ENCODE results near the gene TMEM63B. TPM values are rescaled to one million over a fixed set of nuclear protein-coding genes. Genes with fewer than 3 reads are reported as not detected.
A peak's percentile ranks its signal among the peaks of the same experiment; 100 is the strongest.

TMEM63B gene
- total RNA-seq, 1 donor from 2014 or later = 27.4 TPM

DNA sequence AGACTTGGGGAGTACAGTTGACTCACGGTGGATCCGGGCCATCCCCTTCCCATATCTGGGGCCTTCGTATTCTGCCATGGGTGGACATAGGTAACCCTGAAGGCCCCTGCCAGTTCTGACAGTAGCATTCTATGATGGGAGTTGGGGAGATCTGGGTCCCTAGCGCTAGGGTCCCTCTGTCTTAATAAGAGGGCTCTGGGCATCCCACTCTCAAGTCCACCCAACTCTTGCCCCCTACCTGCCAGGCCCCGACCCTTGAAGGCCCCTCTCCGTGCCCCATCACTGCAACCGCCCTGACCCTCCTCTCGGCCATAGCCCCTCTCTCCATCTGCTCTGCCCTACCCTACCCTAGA is 24.7 kb downstream of the TMEM63B start:
- Histone ChIP-seq H3K4me3 (ENCODE audit: low read depth, low read length) (no peak overlapping the region), H3K27me3 (ENCODE audit: control insufficient read depth, insufficient read depth, low read length) (no peaks in the 10 kb centered on the region), H3K36me3 (ENCODE audit: control insufficient read depth, insufficient read depth, low read length) (peaks cover 52% of the 10 kb centered on the region)
- FAIRE-seq (no peak), DNase-seq (ENCODE audit: low read depth) (no peak)
- TF ChIP-seq, protein P1, sequence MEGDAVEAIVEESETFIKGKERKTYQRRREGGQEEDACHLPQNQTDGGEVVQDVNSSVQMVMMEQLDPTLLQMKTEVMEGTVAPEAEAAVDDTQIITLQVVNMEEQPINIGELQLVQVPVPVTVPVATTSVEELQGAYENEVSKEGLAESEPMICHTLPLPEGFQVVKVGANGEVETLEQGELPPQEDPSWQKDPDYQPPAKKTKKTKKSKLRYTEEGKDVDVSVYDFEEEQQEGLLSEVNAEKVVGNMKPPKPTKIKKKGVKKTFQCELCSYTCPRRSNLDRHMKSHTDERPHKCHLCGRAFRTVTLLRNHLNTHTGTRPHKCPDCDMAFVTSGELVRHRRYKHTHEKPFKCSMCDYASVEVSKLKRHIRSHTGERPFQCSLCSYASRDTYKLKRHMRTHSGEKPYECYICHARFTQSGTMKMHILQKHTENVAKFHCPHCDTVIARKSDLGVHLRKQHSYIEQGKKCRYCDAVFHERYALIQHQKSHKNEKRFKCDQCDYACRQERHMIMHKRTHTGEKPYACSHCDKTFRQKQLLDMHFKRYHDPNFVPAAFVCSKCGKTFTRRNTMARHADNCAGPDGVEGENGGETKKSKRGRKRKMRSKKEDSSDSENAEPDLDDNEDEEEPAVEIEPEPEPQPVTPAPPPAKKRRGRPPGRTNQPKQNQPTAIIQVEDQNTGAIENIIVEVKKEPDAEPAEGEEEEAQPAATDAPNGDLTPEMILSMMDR (IDR thresholded peaks at IDR 0.05; ENCODE audit: insufficient read depth, low read length, severe bottlenecking) = no peak

- DNase-seq (ENCODE audit: low read depth) = no peak
- Histone ChIP-seq H3K36me3 (ENCODE audit: control insufficient read depth, insufficient read depth, low read length) (peaks cover 47% of the 10 kb centered on the region), H3K4me3 (ENCODE audit: low read depth, low read length) (no peak overlapping the region), H3K27me3 (ENCODE audit: control insufficient read depth, insufficient read depth, low read length) (no peaks in the 10 kb centered on the region)
- TF ChIP-seq, protein P1 (IDR thresholded peaks at IDR 0.05; ENCODE audit: insufficient read depth, low read length, severe bottlenecking) = no peak
- FAIRE-seq = no peak
These were observed 25.2 kb downstream of the TMEM63B start for GRCh38 chr6:44152533-44152932.

DNA sequence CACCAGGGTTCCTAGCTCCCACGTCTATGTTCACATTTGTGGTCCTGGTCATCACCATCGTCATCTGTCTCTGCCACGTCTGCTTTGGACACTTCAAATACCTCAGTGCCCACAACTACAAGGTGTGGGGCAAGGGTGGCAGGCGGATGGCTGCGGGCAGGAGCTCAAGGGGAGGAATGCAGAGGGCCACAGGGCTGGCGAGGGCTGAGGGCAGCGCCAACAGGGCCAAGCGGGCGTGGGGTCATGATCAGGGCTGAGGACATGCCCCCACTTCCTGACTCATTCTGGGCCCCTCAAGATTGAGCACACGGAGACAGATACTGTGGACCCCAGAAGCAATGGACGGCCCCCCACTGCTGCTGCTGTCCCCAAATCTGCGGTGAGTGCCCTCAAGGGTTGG is 26.7 kb downstream of the TMEM63B start:
- no peak for DNase-seq (ENCODE audit: low read depth)
- FAIRE-seq = no peak
- TF ChIP-seq, protein P1 (IDR thresholded peaks at IDR 0.05; ENCODE audit: insufficient read depth, low read length, severe bottlenecking) = no peak
- H3K27me3 ChIP-seq (ENCODE audit: control insufficient read depth, insufficient read depth, low read length) = no peaks in the 10 kb centered on the region
- no peak overlapping the region for H3K4me3 ChIP-seq (ENCODE audit: low read depth, low read length)
- peaks cover 36% of the 10 kb centered on the region for H3K36me3 ChIP-seq (ENCODE audit: control insufficient read depth, insufficient read depth, low read length)

- no peak for DNase-seq (ENCODE audit: low read depth)
- H3K27me3 ChIP-seq (ENCODE audit: control insufficient read depth, insufficient read depth, low read length) = no peaks in the 10 kb centered on the region
- no peak for FAIRE-seq
- H3K36me3 ChIP-seq (ENCODE audit: control insufficient read depth, insufficient read depth, low read length) = peaks cover 25% of the 10 kb centered on the region
- TF ChIP-seq, protein P1 (IDR thresholded peaks at IDR 0.05; ENCODE audit: insufficient read depth, low read length, severe bottlenecking) = no peak
- no peak overlapping the region for H3K4me3 ChIP-seq (ENCODE audit: low read depth, low read length)
These were observed 29.3 kb downstream of the TMEM63B start for GRCh38 chr6:44156494-44157151.

- FAIRE-seq (peak; percentile 64), DNase-seq (ENCODE audit: low read depth) (no peak)
- TF ChIP-seq, protein P1 (IDR thresholded peaks at IDR 0.05; ENCODE audit: insufficient read depth, low read length, severe bottlenecking) = no peak
- Histone ChIP-seq H3K4me3 (ENCODE audit: low read depth, low read length) (no peak overlapping the region), H3K27me3 (ENCODE audit: control insufficient read depth, insufficient read depth, low read length) (no peaks in the 10 kb centered on the region), H3K36me3 (ENCODE audit: control insufficient read depth, insufficient read depth, low read length) (peaks cover 21% of the 10 kb centered on the region)
These were observed 29.8 kb downstream of the TMEM63B start for GRCh38 chr6:44157152-44157521.

GRCh38 chr6:44158770-44159228 is 31.4 kb downstream of the TMEM63B start, which contains the start of gene CAPN11:
Gene CAPN11, plus strand, starts transcription at chr6:44158820. Its CDS starts 29 bp downstream, at chr6:44158849.
- no peak within 1 kb of the TSS for H3K4me3 ChIP-seq (ENCODE audit: low read depth, low read length)
- TF ChIP-seq, protein P1 (IDR thresholded peaks at IDR 0.05; ENCODE audit: insufficient read depth, low read length, severe bottlenecking) = no peak
- H3K27me3 ChIP-seq (ENCODE audit: control insufficient read depth, insufficient read depth, low read length) = no peaks in the 10 kb centered on the region
- DNase-seq (ENCODE audit: low read depth) (no peak), FAIRE-seq (no peak)
- H3K36me3 ChIP-seq (ENCODE audit: control insufficient read depth, insufficient read depth, low read length) = peaks cover 8% of the 10 kb centered on the region
